RWPE1 (cell line): Measurements from ENCODE around the gene LSM4.
"Not testable (repeated sequence)": the region's sequence is repeated elsewhere in the genome, so short reads cannot be mapped to it uniquely, and the experiment has no call there.

ENCODE experiments used
- CTCF ChIA-PET: fragments of 350-600 bp; sonication (Branson Sonifier 250); formaldehyde crosslinking; extraction: SDS; loops from one replicate; lab custom pipeline; 2021; lab: Yijun Ruan, JAX
- POLR2A ChIA-PET: fragments of 400-600 bp; formaldehyde crosslinking; extraction: SDS; loops from one replicate; lab custom pipeline; 2020; ENCODE audit warnings: antibody characterized with exemption; ENCODE audit not compliant: low non-redundant PET; lab: Yijun Ruan, JAX
- DNase-seq: peaks from one replicate; pipeline ENCODE4 v3.0.0; 2012; ENCODE audit warnings: low spot score
- H3K27ac ChIP-seq: fragments of 450-650 bp; 2 replicates; pipeline ENCODE4 v1.5.1; 2017
- TF ChIP-seq, protein P1 (sequence below): fragments of 450-650 bp; conservative IDR thresholded peaks from 2 replicates; pipeline ENCODE4 v1.5.1; 2017; ENCODE audit warnings: low read depth, mild to moderate bottlenecking

The LSM4 gene

DNA sequence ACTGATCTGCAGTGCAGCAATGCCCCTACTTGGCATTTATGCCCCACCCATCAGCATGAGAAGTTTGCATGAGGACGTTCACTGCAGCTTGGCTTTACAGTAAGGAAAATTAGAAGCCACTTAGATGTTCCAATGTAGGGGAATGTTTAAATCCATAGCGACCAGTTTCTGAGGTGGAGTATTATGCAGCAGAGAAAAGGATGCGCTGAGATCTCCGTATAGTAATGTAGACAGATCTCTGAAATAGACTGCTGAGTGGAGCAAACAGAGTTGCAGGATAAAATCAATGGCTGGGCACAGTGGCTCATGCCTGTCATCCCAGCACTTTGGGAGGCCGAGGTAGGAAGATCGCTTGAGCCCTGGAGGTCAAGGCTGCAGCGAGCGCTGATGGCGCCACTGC, 27.6 kb upstream of the LSM4 start:
- H3K27ac ChIP-seq: no peak overlapping the region
- DNase-seq: no peak
- CTCF ChIA-PET: interaction anchor here (0.7 to 3.7 kb wide), 6 partner anchors 15 to 117 kb away, joined by 3 to 20 read pairs (median 5); no protein-coding TSS in a partner anchor
- POLR2A ChIA-PET: interaction anchor here (0.6 kb wide), 1 partner anchor 28 kb away, joined by 5 read pairs; no protein-coding TSS in a partner anchor
- TF ChIP-seq, protein P1, sequence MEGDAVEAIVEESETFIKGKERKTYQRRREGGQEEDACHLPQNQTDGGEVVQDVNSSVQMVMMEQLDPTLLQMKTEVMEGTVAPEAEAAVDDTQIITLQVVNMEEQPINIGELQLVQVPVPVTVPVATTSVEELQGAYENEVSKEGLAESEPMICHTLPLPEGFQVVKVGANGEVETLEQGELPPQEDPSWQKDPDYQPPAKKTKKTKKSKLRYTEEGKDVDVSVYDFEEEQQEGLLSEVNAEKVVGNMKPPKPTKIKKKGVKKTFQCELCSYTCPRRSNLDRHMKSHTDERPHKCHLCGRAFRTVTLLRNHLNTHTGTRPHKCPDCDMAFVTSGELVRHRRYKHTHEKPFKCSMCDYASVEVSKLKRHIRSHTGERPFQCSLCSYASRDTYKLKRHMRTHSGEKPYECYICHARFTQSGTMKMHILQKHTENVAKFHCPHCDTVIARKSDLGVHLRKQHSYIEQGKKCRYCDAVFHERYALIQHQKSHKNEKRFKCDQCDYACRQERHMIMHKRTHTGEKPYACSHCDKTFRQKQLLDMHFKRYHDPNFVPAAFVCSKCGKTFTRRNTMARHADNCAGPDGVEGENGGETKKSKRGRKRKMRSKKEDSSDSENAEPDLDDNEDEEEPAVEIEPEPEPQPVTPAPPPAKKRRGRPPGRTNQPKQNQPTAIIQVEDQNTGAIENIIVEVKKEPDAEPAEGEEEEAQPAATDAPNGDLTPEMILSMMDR: no peak

DNA sequence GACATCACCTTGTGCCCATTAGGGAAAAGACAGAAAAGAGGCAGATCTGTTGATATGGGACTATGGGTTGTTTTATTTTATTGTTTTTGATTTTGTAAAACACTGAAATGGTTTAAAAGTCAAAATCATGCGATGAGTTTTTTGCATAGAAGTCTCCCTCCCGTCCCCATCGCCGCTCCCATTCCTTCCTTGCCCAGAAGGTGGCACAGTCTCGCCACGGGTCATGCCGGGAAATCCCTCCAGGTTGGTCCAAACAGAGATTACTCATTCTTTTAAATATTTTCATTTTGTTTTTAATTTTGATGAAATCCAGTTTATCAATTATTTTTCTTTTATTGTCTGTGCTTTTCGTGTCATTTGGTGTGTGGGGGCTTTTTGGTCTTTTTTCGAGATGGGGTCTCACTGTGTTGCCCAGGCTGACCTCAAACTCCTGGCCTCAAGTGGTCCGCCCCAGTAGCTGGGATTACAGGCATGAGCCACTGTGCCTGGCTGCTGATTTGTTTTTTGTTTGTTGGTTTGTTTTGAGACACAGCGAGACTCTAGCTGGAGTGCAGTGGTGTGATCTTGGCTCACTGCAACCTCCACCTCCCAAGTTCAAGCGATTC, 26.8 kb upstream of the LSM4 start:
- peak; percentile 76 for DNase-seq

DNA sequence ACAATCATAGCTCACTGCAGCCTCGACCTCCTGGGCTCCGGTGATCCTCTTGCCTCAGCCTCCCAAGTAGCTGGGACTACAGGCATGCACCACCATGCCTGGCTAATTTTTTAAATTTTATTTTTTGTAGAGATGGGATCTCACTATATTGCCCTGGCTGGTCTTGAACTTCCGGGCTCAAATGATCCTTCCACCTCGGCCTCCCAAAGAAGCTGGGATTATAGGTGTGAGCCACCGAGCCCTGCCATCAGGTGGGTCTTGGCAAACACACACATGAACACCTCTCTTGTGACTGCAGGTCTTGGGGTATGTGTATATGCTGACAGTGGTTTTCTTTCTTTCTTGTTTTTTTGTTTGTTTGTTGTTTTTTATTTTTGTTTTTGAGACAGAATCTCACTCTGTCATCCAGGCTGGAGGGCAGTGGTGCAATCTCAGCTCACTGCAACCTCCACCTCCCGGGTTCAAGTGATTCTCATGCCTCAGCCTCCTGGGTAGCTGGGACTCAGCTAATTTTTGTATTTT, 26.0 kb upstream of the LSM4 start:
- POLR2A ChIA-PET, DNase-seq, H3K27ac ChIP-seq: not testable (repeated sequence)
- CTCF ChIA-PET: interaction anchor here (0.6 to 3.7 kb wide), 8 partner anchors 10 to 125 kb away, joined by 3 to 20 read pairs (median 3); no protein-coding TSS in a partner anchor

More for the DNA sequence above, 26.8 kb upstream of the LSM4 start:
- H3K27ac ChIP-seq: no peak overlapping the region
- ChIA-PET POLR2A (interaction anchor here (0.6 kb wide), 1 partner anchor 29 kb away, joined by 5 read pairs; no protein-coding TSS in a partner anchor), CTCF (interaction anchor here (0.6 to 3.7 kb wide), 10 partner anchors 10 to 118 kb away, joined by 3 to 20 read pairs (median 5); no protein-coding TSS in a partner anchor)
- TF ChIP-seq, protein P1: peak; percentile 96

DNA sequence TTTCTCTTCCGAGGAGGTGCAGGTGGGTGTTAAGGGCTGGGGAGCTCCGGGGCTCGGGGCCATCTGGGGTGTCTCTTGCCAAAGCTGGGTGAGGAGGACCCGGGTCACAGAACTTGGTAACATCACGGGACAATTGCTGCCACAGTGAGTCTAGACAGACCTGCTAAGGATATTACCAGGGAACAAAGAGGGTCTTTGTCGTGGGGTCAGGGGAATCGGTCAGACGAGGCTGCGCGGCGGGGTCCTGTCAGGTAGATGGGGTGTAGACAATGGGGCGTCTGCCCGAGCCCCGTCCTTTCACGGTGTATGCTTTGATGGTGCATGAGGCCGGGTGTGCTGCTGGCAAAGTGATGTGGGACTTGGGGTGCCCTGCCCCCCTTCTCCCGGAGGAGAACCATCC, 25.3 kb upstream of the LSM4 start:
- H3K27ac ChIP-seq: no peak overlapping the region
- no peak for DNase-seq
- ChIA-PET POLR2A (no interaction called here), CTCF (interaction anchor here (0.6 to 3.7 kb wide), 2 partner anchors 40 to 61 kb away, joined by 3 to 20 read pairs; no protein-coding TSS in a partner anchor)
- TF ChIP-seq, protein P1: no peak

DNA sequence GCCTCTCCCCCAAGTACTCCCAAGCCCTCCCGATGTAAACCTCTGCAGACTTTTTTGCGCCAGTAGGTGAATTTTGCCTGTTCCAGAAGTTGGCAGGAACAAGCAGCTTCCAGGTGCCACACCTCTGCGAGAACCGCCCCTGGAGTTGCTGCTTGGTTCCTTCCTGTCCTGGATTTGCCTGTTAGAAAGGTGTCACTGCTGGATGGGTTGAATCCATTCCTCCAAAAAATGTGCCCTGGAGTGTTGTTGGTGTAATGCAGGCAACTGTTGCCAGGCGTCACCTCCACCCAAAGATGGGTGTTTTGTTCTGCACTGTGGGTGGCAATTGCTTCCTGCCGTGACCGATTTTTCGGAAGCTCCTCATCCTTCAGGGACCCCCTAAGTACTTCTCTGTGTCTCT, 23.2 kb upstream of the LSM4 start:
- CTCF ChIA-PET: interaction anchor here (0.6 to 0.7 kb wide), 4 partner anchors 17 to 1790 kb away, joined by 3 to 4 read pairs (median 4); no protein-coding TSS in a partner anchor
- peak overlapping the region; percentile 65 for H3K27ac ChIP-seq
- TF ChIP-seq, protein P1: peak; percentile 28
- peak; percentile 58 for DNase-seq
- POLR2A ChIA-PET: no interaction called here

DNA sequence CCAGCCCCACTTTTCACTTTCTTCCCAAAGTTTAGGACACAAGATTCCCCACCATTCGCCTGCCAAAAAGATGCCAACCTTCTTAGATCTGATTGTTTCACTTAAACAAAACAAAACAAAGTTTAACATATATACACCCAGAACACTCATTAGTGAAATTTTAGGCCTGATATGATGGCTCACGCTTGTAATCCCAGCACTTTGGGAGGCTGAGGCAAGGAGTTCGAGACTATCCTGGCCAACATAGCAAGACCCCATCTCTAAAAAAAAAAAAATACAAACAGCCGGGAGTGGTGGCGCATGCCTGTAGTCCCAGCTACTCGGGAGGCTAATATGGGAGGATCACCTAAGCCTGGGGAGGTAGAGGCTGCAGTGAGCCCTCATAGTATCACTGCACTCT, 22.4 kb upstream of the LSM4 start:
- H3K27ac ChIP-seq: peak overlapping the region; percentile 65
- no peak for DNase-seq
- POLR2A ChIA-PET: interaction anchor here (0.6 kb wide), 1 partner anchor 64 kb away, joined by 3 read pairs; no protein-coding TSS in a partner anchor
- CTCF ChIA-PET: interaction anchor here (0.6 kb wide), 4 partner anchors 45 to 1791 kb away, joined by 3 to 6 read pairs (median 4); no protein-coding TSS in a partner anchor
- TF ChIP-seq, protein P1: no peak

DNA sequence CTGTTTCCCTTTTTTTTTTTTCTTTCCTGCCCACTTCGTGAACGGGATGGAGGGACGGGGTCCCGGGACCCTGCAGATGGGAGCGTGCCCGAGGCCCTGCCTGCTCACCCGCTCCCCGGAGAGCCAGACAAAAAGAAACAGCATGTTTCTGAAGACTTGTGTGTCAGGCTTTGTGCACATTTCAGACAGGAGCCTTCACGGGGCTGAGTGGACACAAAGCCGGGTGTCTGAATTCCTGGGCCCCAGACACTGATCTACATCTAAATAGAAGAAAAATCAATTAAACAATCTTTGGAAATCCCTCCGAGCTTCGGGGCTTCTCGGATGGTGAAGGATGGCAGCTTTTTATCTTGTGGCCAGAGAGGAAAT, 21.7 kb upstream of the LSM4 start:
- CTCF ChIA-PET: interaction anchor here (0.6 kb wide), 2 partner anchors 67 to 73 kb away, joined by 3 to 5 read pairs; no protein-coding TSS in a partner anchor
- POLR2A ChIA-PET: no interaction called here
- TF ChIP-seq, protein P1: no peak
- no peak for DNase-seq
- H3K27ac ChIP-seq: peak overlapping the region; percentile 61
